Measurements from ENCODE around the gene MYCT1. TPM values are rescaled to one million over a fixed set of nuclear protein-coding genes. Genes with fewer than 3 reads are reported as not detected.

MYCT1 gene
- total and polyA plus RNA-seq, 4 donors: 3.6 to 9.1 (median 4.3) TPM

DNA sequence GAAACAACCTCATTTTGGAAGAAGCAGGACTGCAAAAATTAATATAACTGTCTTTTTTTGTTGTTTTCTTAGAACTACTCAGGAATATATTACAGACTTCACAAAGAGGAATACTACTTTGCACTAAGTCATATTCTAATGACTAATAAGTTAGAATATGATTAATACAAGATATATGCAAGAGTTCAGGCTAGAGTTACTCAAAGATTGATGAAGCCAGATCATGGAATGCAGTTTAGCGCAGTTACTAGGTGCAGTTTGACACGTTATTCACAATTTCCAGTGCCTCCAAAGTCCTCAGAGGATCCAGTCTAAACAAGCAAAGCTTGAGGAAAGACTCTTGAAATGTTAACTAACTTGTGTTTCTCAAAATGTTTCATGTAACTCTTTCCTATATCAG lies 1.2 kb upstream of the MYCT1 start:
- H3K9ac ChIP-seq (ENCODE audit: low read depth in 1 of 2, low read length in 2 of 2): no peak overlapping the region
- H3K36me3 ChIP-seq (ENCODE audit: control insufficient read depth in 4 of 4, insufficient read depth in 3 of 4, low read depth in 1 of 4, low read length in 3 of 4): no peaks in the 10 kb centered on the region
- H3K9me3 ChIP-seq (ENCODE audit: control insufficient read depth in 4 of 4, low read length in 3 of 4): no peaks in the 10 kb centered on the region
- WGBS: 72% methylated on average over 2 of the region's 2 CpGs
- no peak overlapping the region for H3K4me3 ChIP-seq (ENCODE audit: low read depth in 1 of 3, low read length in 3 of 3)
- TF ChIP-seq TAF1 (conservative IDR thresholded peaks at IDR 0.05) (no peak), REST (IDR thresholded peaks at IDR 0.05) (no peak), HNF4A (conservative IDR thresholded peaks at IDR 0.05) (no peak), RXRA (IDR thresholded peaks at IDR 0.05) (no peak), FOXA1 (IDR thresholded peaks at IDR 0.05) (no peak), NR2F2 (IDR thresholded peaks at IDR 0.05) (no peak), YY1 (IDR thresholded peaks at IDR 0.05) (no peak), SP1 (IDR thresholded peaks at IDR 0.05) (no peak), RAD21 (IDR thresholded peaks at IDR 0.05) (no peak), FOXA2 (IDR thresholded peaks at IDR 0.05) (no peak), MAX (IDR thresholded peaks at IDR 0.05) (no peak), GABPA (IDR thresholded peaks at IDR 0.05 in 1 of 2, conservative IDR thresholded peaks at IDR 0.05 in 1 of 2) (no peak), EGR1 (IDR thresholded peaks at IDR 0.05; ENCODE audit: low read depth in 2 of 2) (no peak), ZBTB33 (IDR thresholded peaks at IDR 0.05) (no peak), HNF4G (IDR thresholded peaks at IDR 0.05) (no peak)
- TF ChIP-seq, protein P1, sequence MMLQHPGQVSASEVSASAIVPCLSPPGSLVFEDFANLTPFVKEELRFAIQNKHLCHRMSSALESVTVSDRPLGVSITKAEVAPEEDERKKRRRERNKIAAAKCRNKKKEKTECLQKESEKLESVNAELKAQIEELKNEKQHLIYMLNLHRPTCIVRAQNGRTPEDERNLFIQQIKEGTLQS (IDR thresholded peaks at IDR 0.05): no peak
- no peak overlapping the region for H3K27ac ChIP-seq (ENCODE audit: low read depth in 1 of 2, low read length in 2 of 2)
- H3K4me1 ChIP-seq (ENCODE audit: control insufficient read depth in 4 of 4, insufficient read depth in 4 of 4, low read length in 3 of 4): no peaks in the 10 kb centered on the region
- no peak for DNase-seq (ENCODE audit: low spot score)
- H3K27me3 ChIP-seq (ENCODE audit: control insufficient read depth in 4 of 4, insufficient read depth in 4 of 4, low read length in 3 of 4): no peaks in the 10 kb centered on the region

GRCh38 chr6:152698692-152699091 lies 995 bp downstream of the MYCT1 start:
- Histone ChIP-seq H3K4me1 (ENCODE audit: control insufficient read depth in 4 of 4, insufficient read depth in 4 of 4, low read length in 3 of 4) (no peaks in the 10 kb centered on the region), H3K27me3 (ENCODE audit: control insufficient read depth in 4 of 4, insufficient read depth in 4 of 4, low read length in 3 of 4) (no peaks in the 10 kb centered on the region), H3K9ac (ENCODE audit: low read depth in 1 of 2, low read length in 2 of 2) (peak overlapping the region in 1 of 2 donors; percentile 71), H3K36me3 (ENCODE audit: control insufficient read depth in 4 of 4, insufficient read depth in 3 of 4, low read depth in 1 of 4, low read length in 3 of 4) (no peaks in the 10 kb centered on the region), H3K9me3 (ENCODE audit: control insufficient read depth in 4 of 4, low read length in 3 of 4) (no peaks in the 10 kb centered on the region), H3K27ac (ENCODE audit: low read depth in 1 of 2, low read length in 2 of 2) (no peak overlapping the region), H3K4me3 (ENCODE audit: low read depth in 1 of 3, low read length in 3 of 3) (peak overlapping the region in 1 of 3 donors; percentile 6)
- no peak for DNase-seq (ENCODE audit: low spot score)
- WGBS: 46% methylated on average over 1 of the region's 1 CpG
- TF ChIP-seq CTCF (IDR thresholded peaks at IDR 0.05; ENCODE audit: low read depth, low read length, missing input control) (no peak), FOXA2 (IDR thresholded peaks at IDR 0.05) (no peak), RAD21 (IDR thresholded peaks at IDR 0.05) (no peak), NR2F2 (IDR thresholded peaks at IDR 0.05) (no peak), HNF4A (conservative IDR thresholded peaks at IDR 0.05) (no peak), MAX (IDR thresholded peaks at IDR 0.05) (no peak), GABPA (IDR thresholded peaks at IDR 0.05 in 1 of 2, conservative IDR thresholded peaks at IDR 0.05 in 1 of 2) (no peak), YY1 (IDR thresholded peaks at IDR 0.05) (no peak), FOXA1 (IDR thresholded peaks at IDR 0.05) (no peak), RXRA (IDR thresholded peaks at IDR 0.05) (no peak), SP1 (IDR thresholded peaks at IDR 0.05) (no peak), HNF4G (IDR thresholded peaks at IDR 0.05) (no peak)

Data from liver (tissue), 9 donors.